Stimulated activated CD8-positive, alpha-beta memory T cell treated with anti-CD3 and anti-CD28 coated beads, Interleukin-2, amount 100 ng/mL, for 48 hours (primary cell): ENCODE measurements around the gene ATG12.
"Not testable (repeated sequence)": the region's sequence is repeated elsewhere in the genome, so short reads cannot be mapped to it uniquely, and the experiment has no call there.

ENCODE experiments used
- DNase-seq, 2 donors: peaks; one replicate each; pipeline ENCODE4 v3.0.0-alpha.2; 2020; ENCODE audit warnings: low read depth in 2 of 2

The ATG12 gene

DNA sequence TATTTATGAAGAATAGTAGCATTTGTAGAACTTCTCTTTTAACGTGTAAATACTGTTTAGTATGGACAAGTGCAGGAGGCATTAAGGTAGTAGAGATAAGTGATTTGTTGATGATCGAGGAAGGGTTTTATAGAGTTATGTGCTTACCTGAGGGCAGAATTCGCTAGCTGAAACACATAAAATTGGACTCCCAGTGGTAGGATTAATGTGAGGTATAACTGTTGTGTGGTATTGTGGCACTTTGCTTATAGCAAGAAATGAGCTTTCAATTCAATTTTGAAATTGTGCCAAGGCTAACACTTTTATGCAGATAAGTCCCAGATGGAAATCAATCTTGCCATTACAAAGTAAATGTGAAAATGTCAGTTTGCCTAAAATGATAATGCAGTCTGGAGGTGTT is 1.6 kb upstream of the ATG12 start:
- no peak for DNase-seq

- no peak for DNase-seq
Measured at GRCh38 chr5:115842089-115842935, 947 bp upstream of the ATG12 start.

GRCh38 chr5:115840873-115841272 is 492 bp downstream of the ATG12 start:
- DNase-seq = no peak

- DNase-seq = no peak
Measured at GRCh38 chr5:115838885-115839518, 2.4 kb downstream of the ATG12 start.

GRCh38 chr5:115835481-115835880 is 5.9 kb downstream of the ATG12 start:
- DNase-seq = no peak

DNA sequence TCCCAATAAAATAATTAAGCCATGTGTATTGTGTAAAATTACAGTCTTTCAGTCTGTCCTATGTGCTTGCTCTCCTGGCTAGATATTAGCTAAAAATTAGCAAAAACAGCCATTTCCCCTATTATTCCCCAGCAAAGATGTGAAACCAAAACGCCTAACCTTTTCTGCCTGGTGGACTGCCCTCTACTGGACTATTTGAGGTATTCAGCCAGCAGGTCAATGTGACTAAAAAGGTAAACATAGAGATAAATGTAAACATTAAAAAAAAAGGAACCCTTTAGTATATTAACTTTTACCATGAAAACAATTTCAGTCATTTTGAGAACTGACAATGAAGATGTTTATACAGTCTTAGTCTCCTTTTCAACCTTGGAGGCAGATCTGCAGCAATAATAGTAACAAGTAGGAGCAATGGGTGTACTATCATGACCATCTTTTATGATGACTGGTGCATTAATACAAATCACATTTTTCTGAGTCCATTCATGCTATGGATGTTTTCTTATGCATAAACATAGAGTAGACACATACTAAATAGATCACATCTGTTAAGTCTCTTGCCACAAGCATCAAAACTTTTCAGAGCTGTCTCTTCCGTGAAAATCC is 10.1 kb downstream of the ATG12 start:
- DNase-seq = no peak

GRCh38 chr5:115829913-115830312 is 11.5 kb downstream of the ATG12 start:
- DNase-seq = no peak

- no peak for DNase-seq
Measured at GRCh38 chr5:115825948-115826347, 15.4 kb downstream of the ATG12 start.

DNA sequence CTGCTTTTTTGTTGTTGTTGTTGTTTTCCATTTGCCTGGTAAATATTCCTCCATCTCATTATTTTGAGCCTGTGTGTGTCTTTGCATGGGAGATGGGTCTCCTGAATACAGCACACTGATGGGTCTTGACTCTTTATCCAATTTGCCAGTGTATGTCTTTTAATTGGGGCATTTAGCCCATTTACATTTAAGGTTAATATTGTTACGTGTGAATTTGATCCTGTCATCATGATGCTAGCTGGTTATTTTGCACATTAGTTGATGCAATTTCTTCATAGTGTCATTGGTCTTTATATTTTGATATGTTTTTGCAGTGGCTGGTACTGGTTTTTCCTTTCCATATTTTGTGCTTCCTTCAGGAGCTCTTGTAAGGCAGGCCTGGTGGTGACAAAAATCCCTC is 16.4 kb downstream of the ATG12 start:
- DNase-seq = not testable (repeated sequence)

- no peak for DNase-seq
Measured at GRCh38 chr5:115820846-115821245, 20.5 kb downstream of the ATG12 start.

GRCh38 chr5:115818821-115819220 is 22.5 kb downstream of the ATG12 start:
- no peak for DNase-seq

- no peak for DNase-seq
Measured at GRCh38 chr5:115817386-115817785, 24.0 kb downstream of the ATG12 start.

GRCh38 chr5:115816226-115817081 is 24.9 kb downstream of the ATG12 start, which contains the start of gene CDO1:
Gene CDO1 (minus strand): TSS chr5:115816659. CDS start chr5:115816397, 262 bp downstream.
- DNase-seq = no peak

GRCh38 chr5:115815693-115816225 is 25.6 kb downstream of the ATG12 start:
- DNase-seq = no peak

- no peak for DNase-seq
Measured at GRCh38 chr5:115815006-115815692, 26.2 kb downstream of the ATG12 start.

DNA sequence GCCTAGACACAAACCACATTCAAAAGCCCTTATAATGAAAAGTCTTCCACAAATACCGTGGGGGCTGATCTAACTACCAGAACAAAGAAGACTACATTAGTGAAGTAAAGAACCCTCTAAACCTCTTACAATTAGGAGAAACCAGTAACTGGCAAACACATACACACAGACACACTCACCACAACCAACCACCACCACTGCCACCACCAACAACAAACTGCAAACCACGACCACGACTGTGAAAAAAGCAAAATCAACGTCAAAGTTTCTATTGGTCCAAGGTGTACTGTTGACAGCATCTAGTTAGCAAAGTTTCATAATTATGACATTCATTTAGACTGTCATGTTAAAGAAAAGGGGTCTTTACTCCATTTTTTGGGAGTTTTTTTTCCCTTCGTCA is 27.6 kb downstream of the ATG12 start:
- no peak for DNase-seq

- DNase-seq = no peak
Measured at GRCh38 chr5:115812372-115812771, 29.0 kb downstream of the ATG12 start.

DNA sequence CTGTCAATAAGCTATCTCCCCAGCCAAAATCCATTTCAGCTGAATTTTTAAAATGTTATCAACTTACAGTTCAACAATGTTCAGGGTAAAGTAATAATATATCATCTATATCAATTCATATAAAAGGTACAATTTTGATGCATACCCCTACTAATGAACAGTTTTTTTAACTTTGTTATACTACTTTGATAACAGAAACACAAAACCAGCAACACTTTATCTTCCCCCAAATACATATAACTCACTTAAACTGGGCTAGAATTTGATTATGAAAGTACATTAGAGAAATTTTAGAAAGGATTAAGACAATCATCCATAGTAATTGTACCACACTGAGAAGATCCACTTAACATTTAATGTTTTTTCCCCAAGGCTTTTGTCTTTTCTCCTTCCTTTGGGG is 30.0 kb downstream of the ATG12 start:
- no peak for DNase-seq

DNA sequence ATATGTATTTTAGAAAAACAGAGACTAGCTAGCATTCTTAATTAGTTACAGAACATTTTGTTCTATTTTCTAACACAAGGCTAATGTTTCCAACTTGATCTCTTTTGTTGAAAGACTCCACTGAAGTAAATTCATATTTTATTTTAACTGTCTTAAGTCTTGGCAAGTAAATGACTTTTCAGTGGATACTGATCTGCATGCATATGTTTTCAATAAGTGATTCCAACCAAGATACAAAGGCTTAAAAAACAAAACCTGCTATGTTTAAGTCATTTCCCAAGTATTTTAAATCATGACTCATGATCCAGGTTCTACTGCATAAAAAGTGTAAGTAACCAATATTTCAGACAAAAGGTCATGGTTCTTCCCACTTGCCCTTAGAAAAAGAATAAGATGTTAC is 30.6 kb downstream of the ATG12 start:
- DNase-seq = no peak

DNA sequence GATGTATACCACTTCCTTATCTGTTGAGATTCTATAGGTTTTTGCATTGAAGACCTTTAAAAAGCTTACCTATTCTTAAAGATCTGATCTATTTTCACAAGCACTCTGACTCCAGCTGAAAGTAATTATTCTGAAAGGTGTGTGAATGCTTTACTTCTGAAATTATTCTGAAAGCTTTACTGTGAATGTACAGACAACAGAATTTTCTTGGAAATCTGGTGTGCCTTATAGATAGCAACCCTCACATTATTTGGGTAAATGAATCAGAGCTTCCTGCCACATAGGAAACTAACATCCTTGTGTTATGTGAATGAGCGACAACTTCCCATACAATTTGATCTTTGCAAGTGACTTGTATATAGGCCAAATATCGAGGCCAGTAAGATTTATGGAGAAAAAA is 31.4 kb downstream of the ATG12 start:
- DNase-seq = no peak

GRCh38 chr5:115808066-115808465 is 33.3 kb downstream of the ATG12 start:
- not testable (repeated sequence) for DNase-seq
